Measurements from ENCODE around the gene GATB. TPM values are rescaled to one million over a fixed set of nuclear protein-coding genes. Genes with fewer than 3 reads are reported as not detected.

GATB gene
- total and polyA plus RNA-seq, 2 experiments from 2014 or later: 17.7 to 18.9 TPM

- no peak for TF ChIP-seq EZH2 (IDR thresholded peaks at IDR 0.05; ENCODE audit: low read depth, unreplicated experiment)
- no peak for TF ChIP-seq POLR2AphosphoS5 (IDR thresholded peaks at IDR 0.05; ENCODE audit: low read depth)
- TF ChIP-seq EZH2phosphoT487 (IDR thresholded peaks at IDR 0.05; ENCODE audit: unreplicated experiment): no peak
- TF ChIP-seq CREB1 (CRISPR knock-in tag; IDR thresholded peaks at IDR 0.05; ENCODE audit: low read depth): no peak
- TF ChIP-seq ZNF331 (CRISPR knock-in tag; IDR thresholded peaks at IDR 0.05; ENCODE audit: low read depth): no peak
- TF ChIP-seq STAT1 (IDR thresholded peaks at IDR 0.05; ENCODE audit: unreplicated experiment): no peak
- no peak for TF ChIP-seq ZNF462 (CRISPR knock-in tag; IDR thresholded peaks at IDR 0.05)
- no peak for TF ChIP-seq CTCF (conservative IDR thresholded peaks at IDR 0.05; ENCODE audit: low read depth in 2 of 2)
- TF ChIP-seq JUNB (IDR thresholded peaks at IDR 0.05; ENCODE audit: unreplicated experiment): no peak
- no peak for TF ChIP-seq REST (IDR thresholded peaks at IDR 0.05; ENCODE audit: unreplicated experiment)
- no peak for TF ChIP-seq ETS1 (IDR thresholded peaks at IDR 0.05)
- H3K27ac Mint-ChIP-seq: peak overlapping the region; percentile 71; the same call in 1 of the 2 replicates
- Histone ChIP-seq H3K4me3 (no peak overlapping the region), H3F3A (replicated peaks; ENCODE audit: low read depth) (no peaks in the 10 kb centered on the region), H3K4me1 (ENCODE audit: insufficient read depth) (peaks cover 12% of the 10 kb centered on the region), H4K20me1 (replicated peaks; ENCODE audit: insufficient read depth) (no peaks in the 10 kb centered on the region), H3K4me2 (no peak overlapping the region), H3K36me3 (ENCODE audit: insufficient read depth) (peaks cover 3% of the 10 kb centered on the region; the same call in 1 of the 2 replicates), H3K27me3 (ENCODE audit: insufficient read depth) (no peaks in the 10 kb centered on the region), H3K27ac (ENCODE audit: low read depth) (no peak overlapping the region), H2AFZ (no peak overlapping the region), H3K9me2 (ENCODE audit: insufficient read depth) (no peaks in the 10 kb centered on the region), H3K79me2 (replicated peaks; ENCODE audit: insufficient read depth) (no peaks in the 10 kb centered on the region)
- H3K4me3 Mint-ChIP-seq: no peak overlapping the region
- H3K4me1 Mint-ChIP-seq: peaks cover 26% of the 10 kb centered on the region
- no peak for DNase-seq (ENCODE audit: low spot score)
- no peaks in the 10 kb centered on the region; the same call in 2 of the 3 replicates for H3K36me3 Mint-ChIP-seq (ENCODE audit: low read depth)
- no peaks in the 10 kb centered on the region for H3K9me3 Mint-ChIP-seq
- H3K27me3 Mint-ChIP-seq (ENCODE audit: insufficient read depth, low read depth, poor library complexity): no peaks in the 10 kb centered on the region
- ATAC-seq: no peak
Observed at GRCh38 chr4:151641167-151641566, 119.6 kb downstream of the GATB start.
